CD4-positive, alpha-beta T cell treated with Interleukin-17A for 1 hour (primary cell): Measurements from ENCODE around the gene HOXA13.

Source experiments
- DNase-seq: peaks from one replicate; pipeline ENCODE4 v3.0.0-alpha.2; 2020

The HOXA13 gene

GRCh38 chr7:27146491-27147198 lies 53.2 kb downstream of the HOXA13 start:
- DNase-seq: no peak

- no peak for DNase-seq
Observed at GRCh38 chr7:27145914-27146412, 53.9 kb downstream of the HOXA13 start.

GRCh38 chr7:27145165-27145913 lies 54.6 kb downstream of the HOXA13 start:
- DNase-seq: no peak

GRCh38 chr7:27144781-27145164 lies 55.1 kb downstream of the HOXA13 start:
- DNase-seq: no peak
